GM19025 (cell line): ENCODE results near the gene P4HTM.
A peak's percentile ranks its signal among the peaks of the same experiment; 100 is the strongest.

Experiments used
- ATAC-seq: cut with Tn5 transposase; IDR thresholded peaks from one replicate; pipeline ENCODE4 v1.9.1; 2021; ENCODE audit warnings: mild to moderate bottlenecking, low read depth, moderate library complexity; ENCODE audit not compliant: unreplicated experiment

P4HTM gene

DNA sequence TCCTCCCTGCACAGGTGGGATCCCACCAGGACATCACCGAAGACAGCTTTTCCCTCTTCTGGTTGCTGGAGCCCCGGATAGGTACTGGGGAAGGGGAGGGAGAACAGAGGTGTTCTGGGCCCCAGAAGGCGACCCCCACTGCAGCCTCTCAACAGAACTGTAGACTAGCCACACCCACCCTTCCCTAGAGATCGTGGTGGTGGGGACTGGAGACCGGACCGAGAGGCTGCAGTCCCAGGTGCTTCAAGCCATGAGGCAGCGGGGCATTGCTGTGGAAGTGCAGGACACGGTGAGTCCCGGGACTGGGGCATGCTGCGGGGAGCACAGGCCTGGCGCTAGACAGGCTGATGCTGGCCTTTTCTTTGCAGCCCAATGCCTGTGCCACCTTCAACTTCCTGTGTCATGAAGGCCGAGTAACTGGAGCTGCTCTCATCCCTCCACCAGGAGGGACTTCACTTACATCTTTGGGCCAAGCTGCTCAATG, 32.7 kb downstream of the P4HTM start:
- ATAC-seq = no peak

- no peak for ATAC-seq
Measured at GRCh38 chr3:49023775-49024174, 33.7 kb downstream of the P4HTM start.

DNA sequence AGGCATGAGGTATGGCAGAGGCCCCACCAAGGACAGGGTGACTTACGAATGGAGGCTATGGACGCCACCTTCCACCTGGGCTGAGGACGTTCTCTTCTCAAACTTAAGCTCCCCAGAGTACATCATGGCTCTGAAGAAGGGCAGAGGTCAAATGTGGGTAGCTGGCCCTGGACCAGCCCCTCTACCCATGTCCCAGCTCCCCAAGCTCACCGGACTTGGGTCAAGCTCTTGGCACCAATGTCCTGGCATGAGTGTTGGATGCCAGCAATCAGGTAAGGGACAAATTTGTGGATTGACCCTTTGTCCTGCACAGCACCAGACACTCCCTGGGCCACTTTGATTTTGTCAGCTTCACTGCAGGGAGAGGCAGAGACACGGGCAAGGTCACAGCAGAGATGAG, 34.4 kb downstream of the P4HTM start:
- no peak for ATAC-seq

- ATAC-seq = no peak
Measured at GRCh38 chr3:49025005-49025792, 35.2 kb downstream of the P4HTM start.

DNA sequence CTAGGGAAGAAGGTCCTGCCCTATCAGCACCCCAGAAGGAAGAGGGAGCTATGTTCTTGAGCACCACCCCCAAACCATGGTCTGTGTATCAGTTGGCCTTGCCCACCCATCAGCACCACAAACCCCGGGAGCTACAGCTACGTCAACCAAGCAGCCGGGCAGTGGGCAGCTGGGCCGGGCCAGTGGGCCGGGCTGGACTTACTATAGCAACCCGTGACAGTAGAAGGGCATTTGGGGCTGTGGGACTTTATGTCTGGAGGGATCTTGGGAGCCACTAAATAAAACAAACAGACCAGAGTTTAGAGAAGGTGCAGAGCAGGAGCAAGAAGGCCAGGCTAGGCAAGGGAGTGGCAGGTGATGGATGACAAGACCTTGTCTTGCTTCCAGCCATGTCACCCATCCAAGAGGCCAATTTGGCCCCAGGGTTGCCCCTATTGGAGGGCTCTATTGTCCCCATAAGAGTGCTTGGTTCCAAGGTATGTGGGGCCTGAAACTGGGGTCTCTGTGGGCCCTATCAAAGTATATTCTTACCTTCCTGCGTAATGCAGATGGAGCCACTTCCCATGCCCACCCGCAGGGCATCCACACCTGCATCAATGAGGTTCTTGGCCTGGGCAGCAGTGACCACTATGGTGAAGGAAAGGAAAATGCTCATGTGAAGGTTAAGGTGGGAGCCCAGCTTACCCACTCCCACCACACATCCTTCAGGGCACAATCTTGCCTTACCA, 35.9 kb downstream of the P4HTM start:
- no peak for ATAC-seq

GRCh38 chr3:49026536-49026935, 36.5 kb downstream of the P4HTM start:
- ATAC-seq = no peak

- ATAC-seq = no peak
Measured at GRCh38 chr3:49027634-49028033, 37.6 kb downstream of the P4HTM start.

DNA sequence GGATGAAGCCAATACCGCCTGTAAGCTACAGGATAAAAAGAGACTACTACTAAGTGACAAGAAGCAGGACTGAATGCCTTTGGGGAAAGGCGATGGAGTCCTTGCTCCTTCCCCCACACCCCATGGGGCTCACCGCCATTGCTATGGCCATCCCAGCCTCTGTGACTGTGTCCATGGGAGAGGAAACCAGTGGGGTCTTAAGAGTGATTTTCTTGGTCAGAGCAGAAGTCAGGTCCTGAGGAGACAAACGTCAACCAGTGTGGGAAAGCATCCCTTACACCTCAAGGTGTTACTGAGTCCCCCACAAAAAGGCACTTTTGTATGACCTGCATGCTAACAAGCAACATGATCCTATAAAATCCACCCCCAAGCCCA, 38.2 kb downstream of the P4HTM start:
- ATAC-seq = no peak

DNA sequence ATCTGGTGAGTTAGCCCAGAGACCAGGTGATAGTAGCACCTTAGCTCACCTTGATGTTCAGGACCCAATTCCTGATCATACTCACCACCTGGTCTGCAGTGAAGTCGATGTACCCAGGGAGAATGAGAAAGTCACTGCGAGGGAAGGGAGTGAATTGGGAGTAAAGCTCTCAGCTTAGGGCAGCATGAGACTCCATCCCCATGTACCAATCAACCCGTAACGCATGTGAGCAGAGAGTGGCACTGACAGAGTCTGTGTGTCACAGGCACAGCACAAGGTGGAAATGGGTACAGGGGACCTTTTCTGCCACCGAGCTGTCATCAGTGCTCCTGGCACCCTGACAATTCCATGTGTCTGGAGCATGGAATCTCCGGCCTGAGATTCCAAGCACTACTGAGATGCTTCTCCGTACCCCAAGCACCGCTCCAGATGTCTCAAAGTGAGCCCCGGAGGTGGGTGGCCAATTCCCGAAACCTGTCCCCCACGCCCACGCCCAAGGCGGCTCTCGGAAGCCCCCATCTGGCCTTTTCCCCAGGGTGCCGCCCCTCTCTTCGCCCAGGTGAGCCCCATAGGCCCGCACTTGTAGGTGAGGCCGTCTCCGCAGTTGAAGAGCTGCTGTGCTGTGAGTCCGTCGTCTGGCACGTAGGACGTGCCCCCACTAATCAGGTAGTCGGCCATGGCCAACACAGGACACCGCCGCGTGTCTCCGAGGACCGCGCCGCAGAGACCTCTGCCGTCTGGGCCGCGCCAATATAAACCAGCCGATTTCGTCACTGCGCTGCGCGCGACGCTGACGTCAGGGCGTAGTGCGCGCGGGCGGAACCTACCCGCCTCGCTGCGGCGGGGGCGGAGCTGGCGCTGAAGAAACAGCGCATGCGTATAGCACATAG, 38.9 kb downstream of the P4HTM start, which contains the start of gene IMPDH2:
IMPDH2 (minus strand) TSS at position 726 of the 890 bp plus-strand sequence; CDS start at position 678, 48 bp downstream.
- peak; percentile 79 for ATAC-seq

GRCh38 chr3:49029563-49029884, 39.5 kb downstream of the P4HTM start:
- ATAC-seq = no peak

- no peak for ATAC-seq
Measured at GRCh38 chr3:49030321-49030720, 40.3 kb downstream of the P4HTM start.

GRCh38 chr3:49032646-49033304, 42.7 kb downstream of the P4HTM start:
- ATAC-seq = no peak

GRCh38 chr3:49034650-49035049, 44.6 kb downstream of the P4HTM start:
- ATAC-seq = no peak

- no peak for ATAC-seq
Measured at GRCh38 chr3:49035281-49035680, 45.2 kb downstream of the P4HTM start.

DNA sequence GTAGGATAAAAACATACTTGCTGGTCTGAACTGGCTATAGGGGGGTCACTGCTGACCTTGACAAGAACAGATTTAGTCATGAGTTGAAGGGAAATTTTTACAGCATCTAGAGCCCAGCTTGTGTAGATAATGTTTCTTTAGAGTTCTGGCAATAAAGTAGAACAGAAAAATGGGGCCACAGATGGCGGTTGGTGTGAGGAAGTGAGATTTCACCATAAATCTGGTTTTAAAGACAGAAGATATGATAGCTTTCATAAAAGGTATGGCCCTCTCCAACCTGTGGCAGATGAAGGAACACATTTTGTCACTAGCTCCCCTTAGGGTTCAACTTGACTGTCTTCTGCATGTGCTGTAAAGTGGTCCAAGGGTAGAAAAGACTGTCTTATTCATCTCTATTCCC, 63.5 kb downstream of the P4HTM start:
- no peak for ATAC-seq

DNA sequence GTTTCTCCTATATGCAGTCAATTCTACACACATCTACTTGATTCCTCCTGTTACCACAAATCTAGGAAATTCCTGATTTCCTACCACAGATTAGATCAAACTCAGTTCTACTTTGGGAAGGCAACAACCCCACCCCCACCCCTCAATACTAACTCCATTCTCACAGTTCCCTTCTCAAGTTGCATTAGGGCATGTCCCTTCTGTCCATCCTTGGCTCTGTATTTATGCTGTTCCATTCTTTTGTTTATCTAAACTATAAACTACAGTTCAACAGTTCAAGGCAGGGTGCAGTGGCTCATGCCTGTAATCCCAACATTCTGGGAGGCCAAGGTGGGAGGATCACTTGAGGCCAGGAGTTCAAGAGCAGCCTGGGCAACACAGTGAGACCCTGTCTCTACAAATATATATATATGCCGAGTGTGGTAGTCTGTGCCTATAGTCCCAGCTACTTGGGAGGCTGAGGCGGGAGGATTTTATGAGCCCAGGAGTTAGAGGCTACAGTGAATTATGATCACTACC, 64.4 kb downstream of the P4HTM start:
- no peak for ATAC-seq
